ENCODE results near the gene CNOT10. TPM values are rescaled to one million over a fixed set of nuclear protein-coding genes. Genes with fewer than 3 reads are reported as not detected.
"Not testable (repeated sequence)": the region's sequence is repeated elsewhere in the genome, so short reads cannot be mapped to it uniquely, and the experiment has no call there.

The CNOT10 gene
- total RNA-seq, 1 donor from 2014 or later: 17.9 TPM

- ATAC-seq; intact Hi-C loops (cut with DNase I); DNase-seq (ENCODE audit: missing footprints): not testable (repeated sequence)
These were observed 111.5 kb downstream of the CNOT10 start for GRCh38 chr3:32796384-32796950.

DNA sequence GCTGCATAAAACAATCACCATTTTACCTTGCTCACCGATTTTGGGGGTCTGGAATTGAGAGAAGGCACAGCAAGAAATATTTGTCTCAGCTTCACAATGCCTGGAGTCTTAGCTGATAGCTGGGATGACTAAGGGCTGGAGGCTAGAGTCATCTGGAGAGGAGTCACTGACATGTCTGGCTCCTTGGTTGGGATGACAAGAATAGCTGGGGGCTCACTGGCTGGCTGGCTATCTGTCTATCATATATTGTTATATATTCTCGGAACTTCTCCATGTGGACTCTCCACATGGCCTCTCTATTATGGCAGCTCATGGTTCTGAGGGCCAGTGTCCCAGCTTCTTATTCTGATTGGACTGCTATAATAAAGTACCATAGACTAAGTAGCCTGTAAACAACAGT is 112.8 kb downstream of the CNOT10 start:
- DNase-seq (ENCODE audit: missing footprints) (no peak), ATAC-seq (no peak)
- intact Hi-C loops (cut with DNase I): no loop called here

GRCh38 chr3:32801440-32801839 is 116.5 kb downstream of the CNOT10 start:
- intact Hi-C loops (cut with DNase I); ATAC-seq: not testable (repeated sequence)

DNA sequence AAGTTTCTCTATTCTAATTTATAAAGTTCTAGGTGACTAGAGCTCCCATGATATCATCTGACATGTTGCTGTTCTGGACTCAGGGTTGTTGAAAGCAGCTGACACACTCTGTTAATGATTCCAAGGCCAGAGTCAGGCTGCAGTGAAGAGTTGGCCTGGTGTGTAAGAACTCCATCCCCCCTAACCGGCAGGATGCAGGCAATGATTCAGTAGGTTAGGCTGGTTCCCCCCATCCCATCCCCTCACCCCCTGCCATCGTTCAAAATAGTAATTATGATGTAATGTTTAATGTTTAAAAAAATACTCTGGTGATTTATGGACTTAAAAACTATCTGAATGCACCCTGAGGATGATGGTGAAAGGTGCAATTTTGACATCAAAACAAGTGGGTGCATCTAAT is 128.2 kb downstream of the CNOT10 start:
- DNase-seq (ENCODE audit: missing footprints): no peak
- intact Hi-C loops (cut with DNase I): no loop called here
- no peak for ATAC-seq

More at GRCh38 chr3:32801440-32801839, 116.5 kb downstream of the CNOT10 start:
- not testable (repeated sequence) for DNase-seq (ENCODE audit: missing footprints)

GRCh38 chr3:32814361-32814760 is 129.4 kb downstream of the CNOT10 start:
- intact Hi-C loops (cut with DNase I): no loop called here
- ATAC-seq (no peak), DNase-seq (ENCODE audit: missing footprints) (no peak)

DNA sequence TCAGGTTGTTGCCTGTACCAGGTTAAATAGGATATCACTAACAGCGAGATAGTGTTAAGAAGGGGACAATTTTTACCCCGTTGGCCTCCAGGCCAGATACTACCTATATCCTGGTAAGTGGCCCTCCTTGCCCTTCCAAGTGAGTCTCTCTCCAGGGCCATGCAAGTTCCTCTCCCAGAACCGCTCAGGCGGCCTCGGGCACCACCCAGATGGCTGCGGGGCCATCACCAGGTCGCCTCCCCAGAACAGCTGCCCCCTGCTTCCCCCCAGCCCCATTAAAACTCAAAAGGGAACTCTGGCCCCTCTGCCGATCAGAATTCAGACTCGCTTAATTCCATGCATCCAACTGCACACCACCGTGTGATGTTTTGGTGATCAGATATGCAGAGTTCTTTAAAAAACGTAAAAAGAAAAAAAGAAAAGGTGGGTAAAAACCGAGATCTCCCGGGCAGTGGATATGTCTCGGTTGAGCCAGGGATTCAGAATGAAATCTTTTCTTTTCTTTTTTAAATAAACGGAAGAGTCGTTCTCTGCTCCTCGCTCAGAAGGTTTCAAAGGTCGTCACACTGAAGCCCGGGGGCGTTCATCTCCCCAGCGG is 131.0 kb downstream of the CNOT10 start:
- no peak for DNase-seq (ENCODE audit: missing footprints)
- ATAC-seq: no peak
- intact Hi-C loops (cut with DNase I): no loop called here

DNA sequence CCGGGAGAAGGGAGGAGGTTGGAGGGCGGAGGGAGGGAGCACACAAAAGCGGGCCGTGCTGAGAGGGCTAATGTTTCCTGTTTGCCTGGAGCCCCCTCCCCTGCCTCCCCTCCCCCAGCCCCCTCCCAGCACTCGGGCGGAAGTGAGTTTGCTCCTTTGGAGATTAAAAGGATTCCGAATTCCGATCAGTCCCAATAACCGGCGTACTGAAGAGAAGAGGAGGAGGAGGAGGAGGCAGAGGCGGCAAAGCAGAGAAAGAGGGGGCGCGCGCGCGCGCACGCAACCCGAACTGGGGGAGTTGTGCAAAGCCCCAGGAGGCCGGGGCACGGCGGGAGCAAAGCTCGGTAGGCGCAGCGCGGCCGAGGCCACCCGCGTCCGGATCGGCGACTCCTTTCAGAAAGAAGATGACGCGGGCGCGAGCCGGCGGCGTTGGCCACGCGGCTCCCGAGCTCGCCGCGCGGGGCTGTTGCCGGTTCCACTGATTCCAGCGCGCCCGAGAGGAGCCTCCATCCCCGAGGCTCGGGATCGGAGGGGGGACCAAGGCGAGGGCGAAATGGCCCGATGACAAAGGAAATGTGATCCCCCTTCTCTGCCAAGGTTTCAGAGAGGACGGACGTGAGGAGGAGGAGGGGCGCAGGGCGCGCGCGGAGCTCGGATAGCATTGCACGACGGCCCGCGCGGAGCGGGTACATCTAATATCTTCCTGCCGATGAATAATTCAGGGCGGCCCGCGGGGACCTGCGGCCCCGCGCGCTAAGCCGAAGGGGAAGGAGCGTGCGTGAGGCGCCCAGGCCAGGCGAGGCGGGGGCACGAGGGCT is 131.7 kb downstream of the CNOT10 start:
- DNase-seq (ENCODE audit: missing footprints) (no peak), ATAC-seq (no peak)
- intact Hi-C loops (cut with DNase I): no loop called here

DNA sequence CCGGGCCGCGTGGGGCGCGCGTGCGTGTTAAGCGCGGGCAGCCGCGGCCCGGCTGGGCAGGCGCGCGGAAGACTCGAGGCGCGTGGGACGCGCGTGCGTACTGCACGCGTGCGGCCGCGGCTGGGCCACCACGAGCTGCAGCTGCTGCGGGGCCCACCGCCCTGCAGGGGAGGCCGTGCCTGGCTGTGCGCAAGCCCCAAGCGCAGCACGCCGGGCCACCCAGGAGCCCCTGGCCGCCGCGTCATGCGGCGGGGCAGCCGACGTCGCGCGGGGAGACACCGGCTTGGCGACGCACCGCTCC is 132.2 kb downstream of the CNOT10 start:
- ATAC-seq (no peak), DNase-seq (ENCODE audit: missing footprints) (no peak)
- intact Hi-C loops (cut with DNase I): no loop called here

GRCh38 chr3:32817558-32818228 is 132.7 kb downstream of the CNOT10 start, which contains the start of gene TRIM71:
TRIM71 (plus strand) TSS chr3:32817997; CDS start chr3:32818081, 84 bp downstream.
- ATAC-seq (no peak), DNase-seq (ENCODE audit: missing footprints) (no peak)
- intact Hi-C loops (cut with DNase I): no loop called here

DNA sequence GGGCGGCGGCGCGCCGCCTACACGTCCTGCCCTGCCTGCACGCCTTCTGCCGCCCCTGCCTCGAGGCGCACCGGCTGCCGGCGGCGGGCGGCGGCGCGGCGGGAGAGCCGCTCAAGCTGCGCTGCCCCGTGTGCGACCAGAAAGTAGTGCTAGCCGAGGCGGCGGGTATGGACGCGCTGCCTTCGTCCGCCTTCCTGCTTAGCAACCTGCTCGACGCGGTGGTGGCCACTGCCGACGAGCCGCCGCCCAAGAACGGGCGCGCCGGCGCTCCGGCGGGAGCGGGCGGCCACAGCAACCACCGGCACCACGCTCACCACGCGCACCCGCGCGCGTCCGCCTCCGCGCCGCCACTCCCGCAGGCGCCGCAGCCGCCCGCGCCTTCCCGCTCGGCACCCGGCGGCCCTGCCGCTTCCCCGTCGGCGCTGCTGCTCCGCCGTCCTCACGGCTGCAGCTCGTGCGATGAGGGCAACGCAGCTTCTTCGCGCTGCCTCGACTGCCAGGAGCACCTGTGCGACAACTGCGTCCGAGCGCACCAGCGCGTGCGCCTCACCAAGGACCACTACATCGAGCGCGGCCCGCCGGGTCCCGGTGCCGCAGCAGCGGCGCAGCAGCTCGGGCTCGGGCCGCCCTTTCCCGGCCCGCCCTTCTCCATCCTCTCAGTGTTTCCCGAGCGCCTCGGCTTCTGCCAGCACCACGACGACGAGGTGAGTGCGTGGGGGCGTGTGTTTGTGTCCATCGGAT is 133.4 kb downstream of the CNOT10 start:
- intact Hi-C loops (cut with DNase I): no loop called here
- ATAC-seq: no peak
- no peak for DNase-seq (ENCODE audit: missing footprints)

DNA sequence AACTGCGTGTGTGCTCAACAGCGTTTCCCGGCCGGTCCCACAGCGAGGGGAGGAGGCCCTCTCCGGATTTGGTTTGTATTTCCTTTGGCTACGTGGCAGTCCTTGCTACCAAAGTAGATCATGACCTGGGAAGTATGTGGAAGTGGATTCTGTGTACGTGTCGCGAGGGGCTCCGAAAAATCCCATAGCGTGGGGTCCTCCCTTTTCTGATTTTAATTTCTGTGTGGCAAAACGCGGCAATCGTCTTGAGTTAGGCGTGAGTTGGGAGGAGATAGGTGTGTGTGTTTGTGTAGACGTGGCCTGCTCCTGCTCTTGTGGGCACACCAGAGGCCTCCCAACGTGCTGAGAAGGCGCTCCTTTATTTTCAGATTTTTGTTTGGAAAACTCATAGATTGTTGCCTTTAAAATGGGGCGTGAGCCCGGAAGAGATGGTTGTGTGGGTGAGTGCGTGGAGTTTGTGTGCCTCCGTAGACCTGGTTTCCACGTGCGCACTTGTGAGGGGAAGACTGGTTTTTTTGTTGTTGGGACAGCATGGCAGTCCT is 134.1 kb downstream of the CNOT10 start:
- ATAC-seq: no peak
- no peak for DNase-seq (ENCODE audit: missing footprints)
- intact Hi-C loops (cut with DNase I): no loop called here

DNA sequence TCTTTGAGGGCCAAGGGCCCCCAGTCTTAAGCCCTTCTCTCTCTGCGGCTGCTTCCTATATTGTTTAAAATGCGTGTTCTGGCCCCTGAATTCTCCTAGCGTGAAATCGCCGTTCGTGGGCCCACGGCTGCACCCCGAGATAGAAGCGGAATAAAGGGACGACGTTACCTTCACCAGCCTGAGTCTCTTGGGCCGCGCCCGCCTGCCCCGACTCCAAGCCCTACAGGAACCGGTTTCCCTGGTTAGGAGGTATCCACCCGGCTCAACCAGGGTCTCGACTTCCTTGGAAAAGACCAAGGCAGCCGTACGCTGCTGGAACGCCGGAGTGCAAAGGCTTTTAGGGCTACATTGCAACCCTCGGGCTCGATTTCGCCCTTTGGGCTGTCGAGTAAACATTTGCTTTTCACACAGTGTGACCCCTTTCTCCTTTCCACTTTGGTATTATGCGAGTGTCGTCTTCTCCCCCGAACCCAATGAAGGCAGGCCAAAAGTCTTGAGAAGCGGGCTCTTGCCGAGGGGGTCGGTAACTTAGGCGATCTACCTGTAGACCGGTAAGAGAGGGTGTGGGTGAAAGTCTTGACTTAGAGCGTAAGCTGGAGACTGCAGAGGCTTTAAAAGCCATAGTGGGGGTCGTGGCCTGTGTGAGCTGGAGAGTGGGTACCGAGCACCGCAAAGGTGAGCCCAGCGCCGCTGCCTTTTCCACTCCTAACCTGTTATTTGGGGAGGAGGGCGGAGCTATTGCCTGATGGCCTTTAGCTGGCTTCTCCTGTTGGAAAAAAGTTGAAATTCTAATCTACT is 134.8 kb downstream of the CNOT10 start:
- DNase-seq (ENCODE audit: missing footprints): no peak
- no peak for ATAC-seq
- intact Hi-C loops (cut with DNase I): no loop called here

DNA sequence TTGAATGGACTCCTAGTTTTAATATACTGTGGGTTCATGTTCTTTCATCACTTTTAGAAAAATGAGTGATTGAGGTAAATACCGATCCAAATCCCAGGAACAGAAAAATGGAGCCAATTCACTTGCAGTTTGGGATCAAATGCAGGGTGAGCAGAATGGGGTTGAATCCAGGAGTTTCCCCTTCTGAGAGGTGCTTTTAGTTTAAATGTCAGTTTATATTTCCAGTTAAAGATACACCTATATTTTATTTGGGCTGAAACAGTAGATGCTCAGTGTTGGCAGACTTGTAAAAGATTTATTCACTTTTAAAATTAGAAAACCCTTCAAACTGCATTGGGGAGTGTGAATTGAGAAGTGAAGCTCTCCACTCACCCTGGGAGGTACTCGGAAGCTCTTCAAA is 135.4 kb downstream of the CNOT10 start:
- ATAC-seq (no peak), DNase-seq (ENCODE audit: missing footprints) (no peak)
- intact Hi-C loops (cut with DNase I): no loop called here

- no peak for ATAC-seq
- intact Hi-C loops (cut with DNase I): no loop called here
- no peak for DNase-seq (ENCODE audit: missing footprints)
These were observed 136.1 kb downstream of the CNOT10 start for GRCh38 chr3:32820971-32821685.

DNA sequence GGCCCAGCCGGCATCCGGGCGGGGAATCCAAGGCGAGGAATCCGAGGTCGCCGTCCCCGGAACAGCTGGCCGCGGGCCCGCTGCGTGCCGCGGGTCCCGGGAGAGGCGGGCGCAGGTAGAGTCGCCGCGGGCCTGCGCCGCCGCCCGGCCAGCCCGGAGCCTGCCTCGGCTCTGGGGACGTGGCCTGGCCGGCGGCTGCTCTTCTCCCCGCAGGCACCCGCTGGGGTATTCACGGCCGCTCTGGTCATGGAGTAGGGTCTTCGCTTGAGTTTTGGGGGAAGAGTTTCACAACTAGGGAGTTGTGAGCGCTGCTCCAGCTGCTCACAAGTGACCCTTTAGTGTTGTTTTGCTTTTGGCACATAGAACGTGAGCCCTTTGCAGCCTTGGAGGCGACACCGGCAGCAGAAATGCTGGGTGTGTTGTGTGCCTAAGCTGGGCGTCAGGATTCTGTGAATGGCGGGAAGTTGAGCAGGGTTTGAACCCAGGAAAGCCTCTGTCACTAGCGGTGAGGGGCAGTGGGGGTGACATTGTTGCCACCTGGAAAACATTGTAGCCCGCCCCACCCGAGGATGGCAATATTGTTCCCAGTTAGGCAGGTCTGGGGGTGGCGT is 136.8 kb downstream of the CNOT10 start:
- DNase-seq (ENCODE audit: missing footprints): no peak
- intact Hi-C loops (cut with DNase I): no loop called here
- no peak for ATAC-seq

DNA sequence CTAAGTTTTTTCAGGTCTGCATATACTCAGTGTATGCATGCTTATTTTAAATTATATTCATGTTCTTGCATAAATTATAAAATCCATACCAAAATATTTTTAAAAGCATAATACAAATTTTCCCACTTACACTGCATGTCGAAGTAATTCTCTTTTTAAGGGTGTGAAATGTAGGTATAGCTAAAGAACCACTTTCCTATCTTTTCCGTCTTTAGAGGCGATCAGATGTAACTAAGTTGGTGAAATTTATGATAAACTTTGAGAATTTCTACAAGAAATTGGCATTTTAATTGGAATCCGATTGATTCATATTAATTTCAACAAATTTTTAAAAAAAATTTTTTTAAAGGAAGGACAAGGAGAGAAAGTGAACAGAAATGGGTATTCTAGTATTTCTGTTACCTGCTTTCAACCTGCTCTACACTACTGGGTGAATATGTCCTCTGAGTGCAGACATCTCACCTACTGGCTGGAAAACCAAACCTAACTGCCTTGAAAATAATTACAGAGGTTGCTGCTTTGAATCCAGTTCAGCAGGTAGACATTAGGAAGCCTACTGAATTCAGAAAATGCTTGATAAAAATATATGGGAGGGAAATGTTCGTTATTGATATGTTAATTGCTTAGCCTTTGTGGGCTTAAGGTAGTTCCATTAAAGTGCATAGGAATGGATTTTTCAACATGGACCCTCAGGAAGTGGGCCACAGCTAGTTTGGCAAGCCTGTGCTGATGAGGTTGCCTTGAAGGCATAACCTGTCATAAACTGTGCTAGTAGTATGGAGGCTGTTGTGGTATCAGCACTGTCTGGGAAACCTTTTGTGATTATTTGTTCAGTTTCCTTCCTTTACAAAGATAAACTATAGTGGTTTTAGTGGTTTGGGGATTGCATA is 137.9 kb downstream of the CNOT10 start:
- ATAC-seq (no peak), DNase-seq (ENCODE audit: missing footprints) (no peak)

More for the DNA sequence above, 137.9 kb downstream of the CNOT10 start:
- intact Hi-C loops (cut with DNase I): no loop called here

All from Right ventricle myocardium inferior (tissue), 1 donor.